Heart left ventricle (tissue), 13 donors: Measurements from ENCODE around the gene MAPKAPK3.

Source experiments
- POLR2A ChIP-seq, 2 donors: fragments of 450-650 bp; IDR thresholded peaks; one replicate each; pipeline ENCODE4 v1.6.1; 2017; ENCODE audit warnings: antibody characterized with exemption in 2 of 2, mild to moderate bottlenecking in 2 of 2, moderate library complexity in 2 of 2
- TF ChIP-seq, protein P1 (sequence below), 12 donors: fragments of 200-600 bp; sonication (generic) in 4 of 12; IDR thresholded peaks; one replicate each; pipeline versions ENCODE4 v1.5.0 to v1.8.0; 2018 to 2022; ENCODE audit warnings: antibody characterized with exemption in 12 of 12, mild to moderate bottlenecking in 5 of 12
- donor health status: ischemic (EF 13 %, LVEDD 7.1; RV severe dilation, severe dysfunction).
- donor health status: DM: no; HTN: yes; CAD: no.
- donor health status: DM: no; HTN: no; CAD: no.
- donor health status: ischemic (EF 25% LVEDD 6.9; RV normal size, moderate dysfunction).
- donor health status: ischemic (EF 25% LVEDD 5.7; RV mildly dilated, moderate dysfunction).
- donor health status: ischemic (EF 35%, LVEDD 5.7; RV mildly dilated, moderate dysfunction).
- donor health status: nonischemic (EF 11% LVEDD 7.7; RV severe dilation, severe dysfunction).
- donor health status: DM: yes; HTN: yes; CAD: no.
- donor health status: PGD.
- donor health status: ischemic (EF 29% LVEDD 5.4; RV normal size, mild dysfunction).
- donor health status: nonischemic (EF 23%, LVEDD 6.1; RV moderate dilation, normal function).

DNA sequence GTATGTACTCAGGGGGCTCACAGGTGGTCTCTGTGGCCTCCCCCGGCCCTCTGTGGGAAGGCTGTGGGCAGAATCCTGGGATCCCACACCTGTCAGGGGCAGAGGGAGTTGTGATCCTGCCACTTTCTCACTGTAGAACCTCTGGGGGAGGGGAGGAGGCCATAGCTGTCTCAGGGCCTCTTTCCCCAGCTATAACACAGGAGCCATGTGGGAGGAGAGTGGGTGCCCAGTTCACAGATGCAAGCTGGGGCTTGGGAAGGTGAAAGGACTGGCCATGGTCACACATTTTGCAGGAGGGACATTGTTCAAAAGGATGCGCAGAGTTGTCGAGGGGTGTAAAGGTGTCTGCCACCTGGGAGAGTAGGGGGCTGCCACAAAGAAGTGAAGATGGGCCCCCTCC is 11.7 kb downstream of the MAPKAPK3 start:
- TF ChIP-seq, protein P1, sequence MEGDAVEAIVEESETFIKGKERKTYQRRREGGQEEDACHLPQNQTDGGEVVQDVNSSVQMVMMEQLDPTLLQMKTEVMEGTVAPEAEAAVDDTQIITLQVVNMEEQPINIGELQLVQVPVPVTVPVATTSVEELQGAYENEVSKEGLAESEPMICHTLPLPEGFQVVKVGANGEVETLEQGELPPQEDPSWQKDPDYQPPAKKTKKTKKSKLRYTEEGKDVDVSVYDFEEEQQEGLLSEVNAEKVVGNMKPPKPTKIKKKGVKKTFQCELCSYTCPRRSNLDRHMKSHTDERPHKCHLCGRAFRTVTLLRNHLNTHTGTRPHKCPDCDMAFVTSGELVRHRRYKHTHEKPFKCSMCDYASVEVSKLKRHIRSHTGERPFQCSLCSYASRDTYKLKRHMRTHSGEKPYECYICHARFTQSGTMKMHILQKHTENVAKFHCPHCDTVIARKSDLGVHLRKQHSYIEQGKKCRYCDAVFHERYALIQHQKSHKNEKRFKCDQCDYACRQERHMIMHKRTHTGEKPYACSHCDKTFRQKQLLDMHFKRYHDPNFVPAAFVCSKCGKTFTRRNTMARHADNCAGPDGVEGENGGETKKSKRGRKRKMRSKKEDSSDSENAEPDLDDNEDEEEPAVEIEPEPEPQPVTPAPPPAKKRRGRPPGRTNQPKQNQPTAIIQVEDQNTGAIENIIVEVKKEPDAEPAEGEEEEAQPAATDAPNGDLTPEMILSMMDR (IDR thresholded peaks at IDR 0.05) = no peak
- TF ChIP-seq POLR2A (IDR thresholded peaks at IDR 0.05) = no peak
